HG03135 (cell line): ENCODE results near the gene PLCD1.
"Not testable (repeated sequence)": the region's sequence is repeated elsewhere in the genome, so short reads cannot be mapped to it uniquely, and the experiment has no call there.

Source experiments
- ATAC-seq: cut with Tn5 transposase; IDR thresholded peaks from one replicate; pipeline ENCODE4 v1.9.1; 2021; ENCODE audit warnings: mild to moderate bottlenecking, moderate library complexity; ENCODE audit not compliant: unreplicated experiment

Gene PLCD1

DNA sequence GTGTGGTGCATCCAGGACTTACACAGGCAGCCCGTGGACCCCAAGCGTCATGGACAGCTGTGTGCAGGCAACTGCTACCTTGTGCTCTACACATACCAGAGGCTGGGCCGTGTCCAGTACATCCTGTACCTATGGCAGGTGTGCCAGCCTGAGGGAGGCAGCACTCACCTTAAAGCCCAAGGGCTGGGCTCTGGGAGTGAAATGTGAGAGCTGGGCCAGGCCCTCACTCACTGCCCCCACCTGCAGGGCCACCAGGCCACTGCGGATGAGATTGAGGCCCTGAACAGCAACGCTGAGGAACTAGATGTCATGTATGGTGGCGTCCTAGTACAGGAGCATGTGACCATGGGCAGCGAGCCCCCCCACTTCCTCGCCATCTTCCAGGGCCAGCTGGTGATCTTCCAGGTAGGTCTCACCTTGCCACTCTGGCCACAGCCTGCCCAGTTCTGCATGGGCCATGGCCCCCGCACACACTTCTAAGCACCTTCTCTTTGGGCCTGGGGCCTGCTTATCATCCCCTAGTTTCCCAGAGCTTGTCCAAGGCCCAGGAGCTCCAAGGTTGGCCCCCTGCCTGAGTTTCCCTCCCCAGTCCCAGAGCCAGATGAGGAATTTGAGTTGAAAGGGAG, 27.9 kb downstream of the PLCD1 start:
- no peak for ATAC-seq

DNA sequence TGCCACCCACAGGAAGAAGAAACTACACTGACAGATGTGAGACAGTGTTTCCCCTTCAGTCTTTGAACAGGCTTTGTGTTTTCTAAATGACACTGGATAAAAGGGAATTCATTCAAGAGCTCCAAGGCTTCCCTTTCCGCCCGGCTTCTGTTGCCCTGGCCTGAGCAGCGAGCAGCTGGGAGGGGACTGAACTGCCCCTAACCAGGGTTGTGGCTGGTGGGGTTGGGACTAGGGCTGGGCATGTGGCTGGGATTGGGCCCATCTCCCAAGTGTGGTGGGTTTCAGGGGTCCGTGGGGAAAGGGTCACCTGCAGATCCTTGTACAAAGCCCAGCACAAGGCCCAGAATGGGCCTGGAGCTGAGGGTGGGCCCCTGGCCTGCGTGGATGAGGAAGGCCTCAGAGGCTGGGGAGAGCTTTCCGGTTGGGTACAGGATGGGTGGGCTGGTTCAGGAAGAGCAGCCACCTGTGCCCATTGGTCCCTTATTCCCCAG, 28.4 kb downstream of the PLCD1 start:
- no peak for ATAC-seq

DNA sequence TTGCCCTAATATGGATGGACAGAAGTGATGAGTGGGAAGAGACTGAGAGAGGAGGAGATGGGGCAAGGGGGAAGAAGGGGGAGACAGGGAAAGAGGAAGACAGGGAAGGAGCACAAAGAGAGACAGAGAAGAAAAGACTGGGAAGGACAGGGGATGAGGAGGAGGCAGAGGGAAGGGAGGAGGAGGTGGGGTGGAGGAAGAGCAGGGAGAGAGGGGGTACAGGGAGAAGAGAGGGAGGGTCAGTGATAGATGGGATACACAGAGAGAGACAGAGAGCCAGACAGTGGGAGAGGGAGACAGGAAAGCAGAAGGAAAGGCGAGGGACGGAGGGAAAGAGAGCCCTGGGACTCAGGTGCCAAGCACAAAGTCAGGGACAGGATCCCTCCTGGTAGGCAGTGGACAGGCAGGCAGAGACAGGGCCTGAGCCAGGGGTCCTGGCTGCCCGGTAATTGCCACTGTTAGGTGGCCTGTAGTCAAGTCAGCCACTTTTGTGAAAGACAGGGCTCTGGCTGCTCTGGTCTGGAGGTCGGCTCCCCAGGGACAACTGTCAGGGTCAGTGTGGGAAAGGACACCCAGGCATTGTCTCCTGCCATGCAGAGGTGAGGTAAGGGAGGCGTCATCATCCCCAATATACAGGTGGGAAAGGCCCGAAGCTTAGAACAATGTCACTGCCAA, 29.1 kb downstream of the PLCD1 start:
- no peak for ATAC-seq

DNA sequence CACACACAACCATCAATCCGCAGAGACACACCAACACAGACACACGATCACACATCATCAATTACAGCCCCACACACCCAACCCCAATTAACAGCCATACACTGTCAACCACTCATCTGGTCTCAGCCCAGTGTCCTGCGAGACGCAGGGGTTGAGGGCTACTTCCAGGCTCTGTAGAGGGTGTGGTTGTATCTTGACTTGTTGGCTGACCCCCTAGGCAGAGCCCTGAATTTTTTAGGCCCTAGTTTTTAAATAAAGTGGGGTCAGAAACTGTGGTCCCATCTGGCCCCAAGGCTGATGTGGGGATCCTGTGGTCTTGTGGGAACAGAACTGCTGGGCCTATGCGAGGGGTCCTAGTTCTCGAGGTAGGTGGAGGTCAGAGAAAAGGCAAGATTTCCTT, 29.6 kb downstream of the PLCD1 start:
- ATAC-seq: no peak

DNA sequence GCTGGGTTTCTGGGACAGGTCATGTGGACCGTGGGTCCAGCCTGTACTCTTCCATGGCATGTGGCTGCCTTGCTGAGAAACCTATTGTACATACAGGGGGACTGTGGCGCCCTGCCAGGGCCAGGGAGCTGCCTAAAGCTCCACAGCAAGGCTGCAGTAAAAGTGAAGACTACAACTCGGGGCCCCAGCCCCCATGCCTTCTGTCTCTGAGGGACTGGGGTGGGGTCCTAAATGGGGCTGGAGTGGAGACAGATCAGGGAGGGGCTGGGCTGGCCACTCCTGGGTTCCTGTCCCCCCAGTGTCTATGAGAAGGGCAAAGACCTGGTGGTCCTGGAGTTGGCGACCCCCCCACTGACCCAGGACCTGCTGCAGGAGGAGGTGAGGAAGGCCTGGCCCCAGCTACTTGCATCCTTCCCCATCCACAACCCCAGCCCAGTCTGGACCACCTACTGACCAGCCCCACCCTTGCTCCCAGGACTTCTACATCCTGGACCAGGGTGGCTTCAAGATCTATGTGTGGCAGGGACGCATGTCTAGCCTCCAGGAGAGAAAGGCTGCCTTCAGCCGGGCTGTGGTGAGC, 31.6 kb downstream of the PLCD1 start:
- no peak for ATAC-seq

DNA sequence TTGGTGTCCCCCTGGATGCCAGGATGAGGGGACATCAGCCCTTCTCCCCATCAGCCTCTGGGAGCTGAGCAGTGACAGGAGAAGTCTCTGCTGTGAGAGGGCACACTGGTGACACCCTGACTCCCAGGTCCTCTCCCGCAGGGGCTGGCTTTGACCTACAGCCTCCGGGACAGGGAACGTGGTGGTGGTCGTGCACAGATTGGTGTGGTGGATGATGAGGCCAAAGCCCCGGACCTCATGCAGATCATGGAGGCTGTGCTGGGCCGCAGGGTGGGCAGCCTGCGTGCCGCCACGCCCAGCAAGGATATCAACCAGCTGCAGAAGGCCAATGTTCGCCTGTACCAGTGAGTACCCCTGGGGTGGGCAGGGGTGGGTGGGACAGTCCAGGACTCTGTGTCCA, 32.1 kb downstream of the PLCD1 start:
- no peak for ATAC-seq

DNA sequence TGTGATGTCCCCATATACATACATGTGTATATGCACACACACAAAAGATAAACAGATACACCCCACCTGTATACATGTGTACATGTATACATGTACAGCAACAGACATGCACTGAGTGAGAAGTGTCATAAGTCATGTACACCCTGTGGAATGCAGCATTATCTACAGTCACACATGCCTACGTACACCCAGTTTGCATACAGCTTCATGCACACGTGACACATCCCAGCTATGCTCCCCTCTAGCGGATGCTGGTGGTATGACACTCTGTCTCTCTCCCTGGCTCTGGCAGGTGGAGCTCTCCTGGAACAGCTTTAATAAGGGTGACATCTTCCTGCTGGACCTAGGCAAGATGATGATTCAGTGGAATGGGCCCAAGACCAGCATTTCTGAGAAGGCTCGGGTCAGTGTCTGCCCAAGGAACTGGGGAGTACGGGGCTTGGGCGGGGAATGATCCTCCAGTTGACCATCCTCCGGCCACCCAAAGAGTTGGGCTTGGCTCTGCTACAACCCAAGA, 32.6 kb downstream of the PLCD1 start:
- ATAC-seq: peak; percentile 47

DNA sequence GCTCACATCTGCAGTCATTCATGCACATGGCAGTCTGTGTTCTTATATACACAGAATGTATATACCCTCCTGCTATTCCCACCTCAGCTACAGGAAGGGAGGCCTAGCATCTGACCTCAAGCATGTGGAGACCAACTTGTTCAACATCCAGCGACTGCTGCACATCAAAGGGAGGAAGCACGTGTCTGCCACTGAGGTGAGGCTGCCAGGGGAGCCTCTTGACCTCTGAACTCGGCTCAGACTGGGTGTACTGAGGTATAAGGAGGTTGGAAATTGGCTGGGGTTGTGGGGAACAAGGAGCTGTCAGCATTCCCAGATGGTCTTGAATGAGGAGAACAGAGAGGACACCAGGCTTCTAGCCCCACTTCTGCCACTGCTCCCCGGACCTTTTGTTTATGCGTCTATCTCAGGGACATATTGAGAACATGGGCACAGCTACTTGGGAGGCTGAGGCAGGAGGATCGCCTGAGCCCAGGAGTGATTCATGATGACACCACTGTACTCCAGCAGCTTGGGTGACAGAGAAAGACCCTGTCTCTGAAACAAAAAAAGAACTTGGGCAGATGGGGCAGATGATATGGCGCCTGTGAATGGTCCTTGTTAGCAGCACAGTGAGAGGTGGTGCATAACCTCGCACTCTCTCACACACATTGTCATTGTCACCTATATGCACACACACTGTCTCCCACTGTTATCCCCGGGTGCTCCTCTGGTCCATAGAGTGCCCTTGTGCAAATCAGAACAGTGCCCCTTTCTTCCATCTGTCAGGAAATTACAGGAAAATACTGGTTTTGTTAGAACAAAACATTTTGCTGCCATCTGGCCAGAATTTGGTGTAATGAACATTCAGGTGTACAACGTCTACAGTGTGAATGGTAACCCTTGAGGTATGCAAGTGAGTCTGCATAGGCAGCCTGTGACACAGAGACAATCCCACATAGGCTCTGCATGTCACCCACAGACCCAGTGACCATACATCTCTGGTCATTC, 33.5 kb downstream of the PLCD1 start:
- ATAC-seq: no peak

DNA sequence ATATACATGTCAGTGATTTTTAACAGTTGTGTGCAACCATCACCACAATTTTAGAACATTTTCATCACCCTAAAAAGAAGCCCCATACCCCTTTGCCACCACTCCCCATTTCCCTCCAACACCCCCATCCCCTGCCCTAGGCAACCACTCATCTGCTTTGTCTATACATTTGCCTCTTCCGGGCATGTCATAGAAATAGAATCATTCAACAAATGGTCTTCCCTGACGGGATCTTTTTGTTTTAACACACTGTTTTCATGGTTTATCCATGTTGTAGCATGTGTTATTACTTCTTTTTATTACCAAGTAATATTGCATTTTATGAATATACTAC, 34.8 kb downstream of the PLCD1 start:
- ATAC-seq: no peak

DNA sequence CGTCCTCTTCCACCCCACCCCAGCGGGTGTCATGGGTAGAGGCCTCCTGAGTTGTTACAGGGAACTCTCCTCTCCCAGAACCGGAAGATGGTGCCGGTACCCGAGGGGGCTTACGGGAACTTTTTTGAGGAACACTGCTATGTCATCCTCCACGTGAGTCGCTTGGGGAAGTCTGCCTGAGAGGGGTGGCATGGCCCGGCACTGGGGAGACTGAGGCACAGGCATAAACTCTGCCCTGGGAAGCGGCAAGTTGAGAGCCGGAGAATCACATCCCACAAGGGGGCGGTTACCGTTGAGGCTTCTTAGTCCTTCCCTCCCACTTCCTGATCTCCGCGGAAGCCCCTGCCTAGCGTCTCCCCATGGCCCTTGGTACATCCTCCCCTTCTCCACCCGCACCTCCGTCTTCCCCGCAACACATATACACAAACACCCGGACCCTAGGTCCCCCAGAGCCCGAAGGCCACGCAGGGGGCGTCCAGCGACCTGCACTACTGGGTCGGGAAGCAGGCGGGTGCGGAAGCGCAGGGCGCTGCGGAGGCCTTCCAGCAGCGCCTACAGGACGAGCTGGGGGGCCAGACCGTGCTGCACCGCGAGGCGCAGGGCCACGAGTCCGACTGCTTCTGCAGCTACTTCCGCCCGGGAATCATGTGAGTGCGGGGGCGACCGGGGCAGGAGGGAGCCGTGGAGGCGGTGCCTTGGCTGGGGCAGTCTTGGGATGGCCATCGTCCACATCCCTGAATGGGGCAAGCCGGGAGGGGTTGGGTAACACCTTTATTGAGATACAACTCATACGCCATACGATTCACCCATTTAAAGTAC, 35.4 kb downstream of the PLCD1 start:
- ATAC-seq: peak; percentile 57

DNA sequence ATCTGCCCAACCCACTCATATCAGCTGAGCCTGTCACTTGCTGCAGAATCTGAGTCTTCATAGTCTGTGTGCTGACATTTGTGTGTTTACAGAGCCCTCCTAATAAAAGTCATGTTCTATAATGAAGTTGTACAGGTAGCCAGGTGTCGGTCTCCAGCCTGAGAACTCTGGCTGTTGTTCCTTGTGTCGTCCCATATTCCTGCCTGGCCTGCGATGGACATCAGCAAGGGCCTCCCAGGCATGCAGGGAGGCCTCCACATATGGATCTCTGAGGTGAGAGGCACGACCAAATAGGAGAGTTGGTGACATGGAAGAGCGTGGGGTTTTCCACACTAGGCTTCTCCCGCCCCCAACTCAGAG, 36.0 kb downstream of the PLCD1 start:
- ATAC-seq: no peak

DNA sequence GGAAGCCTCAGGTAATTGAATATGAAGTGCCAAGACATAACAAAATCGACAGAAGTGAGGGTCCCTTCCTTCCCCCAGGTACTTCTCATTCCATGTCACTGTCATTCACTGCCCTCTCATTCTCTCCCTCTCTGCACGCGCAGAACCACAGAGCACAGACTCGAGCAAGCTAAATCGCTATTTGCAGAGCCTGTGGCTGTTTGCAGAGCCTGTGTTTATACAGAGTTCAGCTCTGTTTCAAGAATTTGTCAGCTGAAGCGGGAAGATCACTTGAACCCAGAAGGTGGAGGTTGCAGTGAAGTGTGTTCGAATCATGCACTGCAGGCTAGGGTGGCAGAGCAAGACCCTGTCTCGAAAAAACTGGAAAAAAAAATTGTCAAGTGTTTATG, 36.4 kb downstream of the PLCD1 start:
- ATAC-seq: no peak

DNA sequence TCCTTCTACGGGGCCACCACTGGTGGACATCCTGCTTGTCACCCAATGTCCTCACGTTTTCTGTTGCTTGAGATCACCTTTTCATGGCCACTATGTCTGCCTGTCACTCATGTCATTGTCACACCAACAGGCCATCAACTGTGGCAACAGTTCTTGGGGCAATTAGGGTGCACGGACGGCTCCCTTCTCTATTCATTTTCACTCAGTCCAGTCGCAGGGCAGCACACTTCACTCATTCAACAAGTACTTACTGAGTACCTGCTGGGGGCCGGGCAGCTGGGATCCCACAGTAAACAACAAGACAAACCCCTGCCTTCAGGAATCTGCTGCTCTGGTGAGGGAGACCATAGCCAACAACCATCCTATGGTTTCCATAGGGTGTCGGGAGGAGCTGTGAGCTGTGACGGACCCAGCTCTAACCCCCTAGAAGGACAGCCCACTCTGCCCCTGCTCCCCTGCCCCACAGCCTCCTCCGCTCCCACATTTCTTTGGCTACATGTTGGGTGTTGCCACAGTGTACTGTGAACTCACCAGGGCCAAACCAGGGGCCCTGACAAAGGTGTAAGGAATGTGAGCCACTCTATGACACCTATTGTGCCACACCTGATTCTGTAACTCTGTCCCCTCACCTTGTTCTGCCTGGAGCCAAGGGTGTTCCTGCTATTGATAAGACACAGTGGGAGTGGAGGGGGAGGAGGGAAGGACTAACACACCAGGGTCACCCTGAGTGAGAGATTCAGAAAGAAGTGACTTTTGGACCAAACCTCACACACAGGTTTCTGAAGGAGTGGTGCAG, 37.0 kb downstream of the PLCD1 start:
- no peak for ATAC-seq

DNA sequence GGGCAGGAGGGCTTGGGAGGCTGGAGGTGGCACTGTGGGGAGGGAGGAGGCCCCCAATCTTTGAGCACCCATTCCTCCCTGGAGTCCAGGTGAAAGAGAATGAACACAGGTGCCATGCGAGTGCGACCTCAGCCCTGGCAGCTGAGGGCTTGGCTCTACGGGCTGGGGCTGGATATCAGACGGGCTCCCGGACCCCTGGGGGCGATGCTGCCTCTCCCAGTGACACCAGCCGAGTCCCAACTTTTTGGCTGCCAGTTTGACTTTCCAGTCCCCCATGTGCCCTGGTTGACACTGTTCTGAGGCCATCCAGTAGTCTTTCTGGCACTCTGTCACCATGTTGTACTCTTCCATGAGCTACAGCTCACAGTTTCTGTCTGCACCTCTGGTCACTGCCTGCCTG, 37.6 kb downstream of the PLCD1 start:
- no peak for ATAC-seq

DNA sequence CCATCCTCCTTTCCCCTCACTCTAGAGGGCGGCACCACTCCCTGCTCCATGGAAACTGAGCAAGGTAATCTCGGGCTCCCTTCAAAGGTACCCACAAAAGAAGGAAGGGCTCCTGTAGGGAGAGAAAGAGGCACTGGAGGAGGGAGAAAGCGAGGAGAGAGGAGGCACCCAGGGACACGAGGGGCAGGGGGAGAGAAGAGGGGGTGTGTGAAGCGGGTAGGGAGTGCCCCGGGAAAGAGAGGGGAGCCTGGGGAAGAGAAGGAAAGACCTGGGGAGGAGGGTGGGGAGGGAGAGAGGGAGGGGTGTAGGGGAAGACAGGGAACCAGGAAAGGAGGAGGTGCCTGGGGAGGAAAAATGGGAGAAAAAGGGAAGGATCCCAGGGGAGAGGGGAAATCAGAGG, 38.3 kb downstream of the PLCD1 start:
- ATAC-seq: no peak

DNA sequence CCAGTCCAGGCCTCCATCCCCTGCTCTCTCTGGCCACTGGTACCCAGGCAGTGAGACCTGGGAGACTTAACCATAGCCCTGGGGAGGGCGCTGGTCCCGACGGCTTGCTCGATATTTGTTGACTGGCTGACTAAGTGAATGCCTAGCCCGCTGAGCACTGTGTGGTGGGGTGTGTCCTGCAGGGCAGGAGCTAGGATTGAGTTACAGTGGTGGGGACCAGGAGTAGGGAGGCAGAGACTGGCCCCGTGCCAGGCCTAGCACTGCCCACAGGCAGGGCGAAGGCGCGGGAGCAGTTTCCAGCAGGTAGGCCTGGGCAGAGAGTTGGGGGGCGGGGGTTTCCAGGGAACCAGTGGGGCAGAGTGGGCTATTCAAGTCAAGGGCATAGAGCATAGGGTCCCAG, 38.9 kb downstream of the PLCD1 start, which contains the start of gene VILL:
TSS of gene VILL (plus strand) at position 260 of the 400 bp plus-strand sequence. CDS start 2,887 bp downstream, outside the sequence.
- no peak for ATAC-seq

DNA sequence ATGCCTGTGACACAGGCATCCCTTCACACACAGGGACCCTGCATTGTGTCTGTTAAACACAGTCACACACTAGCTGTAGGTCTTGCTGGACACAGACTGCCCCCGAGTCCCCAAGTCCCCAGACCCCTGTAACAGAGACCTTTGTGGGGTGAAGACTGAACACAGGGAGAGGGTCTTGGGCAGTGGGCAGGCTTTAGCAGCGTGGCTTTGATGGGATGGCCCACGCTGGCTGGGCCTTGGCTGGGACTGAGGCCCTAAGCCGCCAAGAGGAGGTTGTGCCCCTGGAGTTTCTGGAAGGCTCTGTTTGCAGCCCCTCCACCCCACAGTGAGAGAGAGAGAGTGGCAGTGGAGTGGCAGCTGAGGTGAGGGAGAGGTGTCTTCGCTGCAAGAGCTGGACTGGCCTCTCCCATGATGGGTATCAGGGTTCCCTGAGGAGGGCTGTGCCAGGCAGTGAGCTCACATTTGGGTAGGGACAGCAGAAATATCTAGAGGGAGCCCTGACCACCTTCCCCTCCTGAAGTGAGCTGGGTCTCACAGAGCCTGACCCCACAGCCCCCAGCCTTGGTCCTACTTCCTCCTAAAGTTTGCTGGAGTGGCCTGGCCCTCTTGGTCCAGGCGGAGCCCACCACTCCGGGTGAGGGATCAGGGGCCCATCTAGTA, 39.5 kb downstream of the PLCD1 start:
- no peak for ATAC-seq

DNA sequence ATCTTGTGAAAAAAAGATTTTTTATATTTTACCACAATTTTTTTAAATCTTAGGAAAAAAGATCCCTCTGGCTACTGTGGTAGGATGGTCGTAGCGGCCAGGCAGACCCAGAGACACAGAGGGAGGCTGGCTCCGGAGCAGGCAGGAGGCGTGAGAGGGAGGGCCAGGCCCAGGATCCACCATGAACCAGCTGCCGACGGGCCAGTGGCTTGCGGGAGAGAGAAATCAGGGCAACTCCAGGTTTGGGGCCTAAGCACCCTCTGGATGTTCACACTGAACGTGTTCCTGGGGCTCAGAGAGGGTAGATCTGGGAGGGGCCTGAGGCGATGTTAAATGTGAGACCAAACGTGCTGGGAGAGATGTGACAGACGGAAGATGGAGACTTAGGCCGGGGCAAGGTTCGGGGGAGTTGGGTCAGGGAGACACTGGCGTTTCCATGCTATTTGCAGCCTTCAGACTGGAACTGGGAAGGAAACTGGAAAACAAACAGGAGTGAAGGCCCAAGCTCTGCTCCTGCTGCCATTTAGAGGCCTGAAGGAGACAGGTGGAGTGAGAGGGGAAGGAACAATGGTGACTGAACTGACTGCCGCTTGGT, 40.4 kb downstream of the PLCD1 start:
- ATAC-seq: no peak

DNA sequence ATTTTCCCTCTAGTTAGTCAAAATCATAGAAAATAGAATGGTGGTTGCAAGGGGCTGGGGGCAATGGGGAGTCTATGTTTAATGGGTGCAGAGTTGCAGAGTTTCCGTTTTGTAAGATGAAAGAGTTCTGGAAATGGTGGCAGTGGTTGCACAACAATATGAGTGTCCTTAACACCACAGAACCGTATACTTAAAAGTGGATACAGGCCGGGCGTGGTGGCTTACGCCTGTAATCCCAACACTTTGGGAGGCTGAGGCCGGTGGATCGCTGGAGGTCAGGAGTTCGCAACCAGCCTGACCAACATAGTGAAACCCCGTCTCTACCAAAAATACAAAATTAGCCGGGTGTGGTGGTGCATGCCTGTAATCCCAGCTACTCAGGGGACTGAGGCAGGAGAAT, 41.1 kb downstream of the PLCD1 start:
- ATAC-seq: not testable (repeated sequence)
